HFFc6 (cell line): ENCODE results near the gene ZNF574. TPM values are rescaled to one million over a fixed set of nuclear protein-coding genes. Genes with fewer than 3 reads are reported as not detected.

Experiments
- DNase-seq: peaks from one replicate; pipeline ENCODE4 v3.0.0-alpha.2; 2018
- H3K27ac Mint-ChIP-seq: 2 replicates; pipeline ENCODE4 v1.8.0; 2020; ENCODE audit warnings: mild to moderate bottlenecking, mixed read lengths
- H3K27me3 Mint-ChIP-seq: 2 replicates; pipeline ENCODE4 v1.8.0; 2021; ENCODE audit warnings: mild to moderate bottlenecking, moderate library complexity, mixed read lengths; ENCODE audit not compliant: insufficient read depth
- H3K36me3 Mint-ChIP-seq: 2 replicates; pipeline ENCODE4 v1.8.0; 2021; ENCODE audit warnings: low read depth, mixed read lengths
- H3K4me1 Mint-ChIP-seq: 2 replicates; pipeline ENCODE4 v1.8.0; 2020; ENCODE audit warnings: low read depth, mixed read lengths
- H3K4me3 Mint-ChIP-seq: 2 replicates; pipeline ENCODE4 v1.8.0; 2020; ENCODE audit warnings: mild to moderate bottlenecking, moderate library complexity, mixed read lengths
- H3K9me3 Mint-ChIP-seq: 2 replicates; pipeline ENCODE4 v1.8.0; 2020; ENCODE audit warnings: mild to moderate bottlenecking, mixed read lengths
- total RNA-seq, 6 experiments: library from RNA; stranded (reverse); fragmentation: NEBNext Ultra II Directional; extraction: Animal tissue kit (Norgen Biotek cat#: 25700); gene quantifications; 2 replicates in 1 of 6; 3 replicates in 5 of 6; pipeline ENCODE4 v1.2.3, GENCODE V29; 2021
- TF ChIP-seq, protein P1 (sequence below): fragments of 200-600 bp; sonication (generic); IDR thresholded peaks from 2 replicates; pipeline ENCODE4 v1.5.0; 2021; ENCODE audit warnings: antibody characterized with exemption, mild to moderate bottlenecking

ZNF574 gene
- total RNA-seq, 6 experiments from 2014 or later, result 14.0 to 16.5 (median 15.1) TPM

DNA sequence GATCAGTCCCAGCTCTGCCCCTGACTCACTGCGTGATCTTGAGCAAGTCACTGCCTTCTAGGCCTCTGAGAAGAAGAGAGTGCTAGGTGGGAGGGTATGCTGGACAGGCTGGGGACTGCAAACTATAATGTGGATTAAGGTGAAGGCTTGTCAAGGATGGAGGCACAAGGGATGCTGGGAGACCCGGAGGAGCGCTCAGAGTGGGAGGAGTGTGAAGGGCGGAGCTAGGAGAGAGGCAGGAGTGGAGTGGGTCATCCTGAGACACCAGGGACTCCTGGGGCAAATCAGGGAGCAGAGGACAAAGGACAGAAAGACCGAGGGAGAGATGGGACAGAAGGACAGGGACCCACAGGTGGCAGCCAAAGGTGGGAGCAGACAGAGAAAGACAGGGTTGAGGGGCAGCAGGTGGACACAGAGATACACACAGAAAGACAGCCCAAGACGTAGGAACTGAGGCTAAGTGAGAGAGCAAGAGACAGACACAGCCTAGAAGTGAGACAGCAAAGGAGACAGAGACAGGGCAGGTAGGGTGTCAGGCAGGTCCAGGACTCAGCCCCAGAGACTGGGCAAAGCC is 8.6 kb upstream of the ZNF574 start:
- Mint-ChIP-seq H3K4me3 (no peak overlapping the region), H3K4me1 (no peaks in the 10 kb centered on the region), H3K27ac (no peak overlapping the region), H3K36me3 (no peaks in the 10 kb centered on the region), H3K27me3 (peaks cover 38% of the 10 kb centered on the region), H3K9me3 (no peaks in the 10 kb centered on the region)
- TF ChIP-seq, protein P1, sequence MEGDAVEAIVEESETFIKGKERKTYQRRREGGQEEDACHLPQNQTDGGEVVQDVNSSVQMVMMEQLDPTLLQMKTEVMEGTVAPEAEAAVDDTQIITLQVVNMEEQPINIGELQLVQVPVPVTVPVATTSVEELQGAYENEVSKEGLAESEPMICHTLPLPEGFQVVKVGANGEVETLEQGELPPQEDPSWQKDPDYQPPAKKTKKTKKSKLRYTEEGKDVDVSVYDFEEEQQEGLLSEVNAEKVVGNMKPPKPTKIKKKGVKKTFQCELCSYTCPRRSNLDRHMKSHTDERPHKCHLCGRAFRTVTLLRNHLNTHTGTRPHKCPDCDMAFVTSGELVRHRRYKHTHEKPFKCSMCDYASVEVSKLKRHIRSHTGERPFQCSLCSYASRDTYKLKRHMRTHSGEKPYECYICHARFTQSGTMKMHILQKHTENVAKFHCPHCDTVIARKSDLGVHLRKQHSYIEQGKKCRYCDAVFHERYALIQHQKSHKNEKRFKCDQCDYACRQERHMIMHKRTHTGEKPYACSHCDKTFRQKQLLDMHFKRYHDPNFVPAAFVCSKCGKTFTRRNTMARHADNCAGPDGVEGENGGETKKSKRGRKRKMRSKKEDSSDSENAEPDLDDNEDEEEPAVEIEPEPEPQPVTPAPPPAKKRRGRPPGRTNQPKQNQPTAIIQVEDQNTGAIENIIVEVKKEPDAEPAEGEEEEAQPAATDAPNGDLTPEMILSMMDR, result no peak
- no peak for DNase-seq

DNA sequence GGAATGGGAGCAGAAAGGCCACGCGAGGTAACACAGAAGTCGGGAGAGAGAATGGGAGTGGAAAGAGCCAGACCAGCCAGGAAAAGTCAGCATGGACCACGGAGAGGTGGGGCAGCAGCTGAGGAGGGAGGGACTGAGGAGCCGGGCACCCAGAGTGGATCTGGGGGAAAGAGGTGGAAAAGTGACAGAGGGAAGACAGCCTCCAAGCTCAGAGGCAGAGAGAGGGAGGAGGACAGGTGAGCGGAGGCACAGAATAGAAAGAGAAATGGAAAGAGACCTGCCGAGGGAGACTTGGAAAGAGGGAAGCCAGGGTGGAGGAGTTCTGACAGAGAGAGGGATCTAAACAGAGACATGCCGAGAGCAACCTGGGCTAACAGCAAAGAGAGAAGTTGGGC is 7.6 kb upstream of the ZNF574 start:
- Mint-ChIP-seq H3K27me3 (peaks cover 32% of the 10 kb centered on the region), H3K9me3 (no peaks in the 10 kb centered on the region), H3K4me3 (no peak overlapping the region), H3K27ac (no peak overlapping the region), H3K36me3 (no peaks in the 10 kb centered on the region), H3K4me1 (no peaks in the 10 kb centered on the region)
- no peak for DNase-seq
- TF ChIP-seq, protein P1, result no peak

DNA sequence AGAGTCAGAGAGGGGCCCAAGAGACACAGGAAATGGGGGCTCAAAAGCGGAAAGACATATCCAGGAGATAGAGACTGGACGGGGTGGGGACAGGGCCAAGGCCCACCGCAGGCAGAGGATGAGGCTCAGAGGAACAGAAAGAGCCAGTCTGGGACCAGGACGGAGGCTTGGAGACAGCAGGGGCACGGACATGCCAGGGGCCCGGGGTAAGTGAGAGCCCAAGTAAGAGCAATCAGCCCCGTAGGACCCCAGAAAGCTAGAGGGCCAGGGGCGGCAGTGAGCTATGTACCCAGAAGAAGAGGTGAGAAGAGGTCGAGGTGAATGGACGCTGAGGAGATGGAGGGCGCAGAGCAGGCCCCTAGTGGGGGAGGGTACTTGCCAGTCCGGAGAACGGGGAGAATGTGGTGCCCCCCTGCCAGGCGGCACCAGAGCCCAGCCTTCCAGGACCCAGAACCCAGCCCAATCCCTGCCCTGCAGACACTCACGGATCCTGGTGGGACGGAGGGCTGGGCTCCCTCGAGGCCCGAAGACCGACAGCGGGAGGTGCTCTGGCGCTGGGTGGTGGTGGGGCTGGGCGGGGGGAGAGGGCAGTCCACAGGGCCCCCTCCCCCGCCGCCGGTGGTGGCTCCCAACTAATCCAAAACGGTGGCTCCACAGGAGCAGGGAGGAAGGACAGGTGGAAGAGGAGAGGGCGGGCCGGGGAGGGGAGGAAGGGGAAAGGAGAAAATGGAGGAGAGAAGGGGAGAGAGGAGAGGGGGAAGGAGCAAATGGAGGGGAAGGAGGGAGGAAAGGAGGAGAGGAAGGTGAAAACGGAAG is 7.0 kb upstream of the ZNF574 start:
- H3K4me1 Mint-ChIP-seq, result no peaks in the 10 kb centered on the region
- no peak overlapping the region for H3K4me3 Mint-ChIP-seq
- peaks cover 29% of the 10 kb centered on the region for H3K27me3 Mint-ChIP-seq
- TF ChIP-seq, protein P1, result no peak
- DNase-seq, result no peak
- H3K27ac Mint-ChIP-seq, result no peak overlapping the region
- H3K36me3 Mint-ChIP-seq, result no peaks in the 10 kb centered on the region
- H3K9me3 Mint-ChIP-seq, result no peaks in the 10 kb centered on the region

DNA sequence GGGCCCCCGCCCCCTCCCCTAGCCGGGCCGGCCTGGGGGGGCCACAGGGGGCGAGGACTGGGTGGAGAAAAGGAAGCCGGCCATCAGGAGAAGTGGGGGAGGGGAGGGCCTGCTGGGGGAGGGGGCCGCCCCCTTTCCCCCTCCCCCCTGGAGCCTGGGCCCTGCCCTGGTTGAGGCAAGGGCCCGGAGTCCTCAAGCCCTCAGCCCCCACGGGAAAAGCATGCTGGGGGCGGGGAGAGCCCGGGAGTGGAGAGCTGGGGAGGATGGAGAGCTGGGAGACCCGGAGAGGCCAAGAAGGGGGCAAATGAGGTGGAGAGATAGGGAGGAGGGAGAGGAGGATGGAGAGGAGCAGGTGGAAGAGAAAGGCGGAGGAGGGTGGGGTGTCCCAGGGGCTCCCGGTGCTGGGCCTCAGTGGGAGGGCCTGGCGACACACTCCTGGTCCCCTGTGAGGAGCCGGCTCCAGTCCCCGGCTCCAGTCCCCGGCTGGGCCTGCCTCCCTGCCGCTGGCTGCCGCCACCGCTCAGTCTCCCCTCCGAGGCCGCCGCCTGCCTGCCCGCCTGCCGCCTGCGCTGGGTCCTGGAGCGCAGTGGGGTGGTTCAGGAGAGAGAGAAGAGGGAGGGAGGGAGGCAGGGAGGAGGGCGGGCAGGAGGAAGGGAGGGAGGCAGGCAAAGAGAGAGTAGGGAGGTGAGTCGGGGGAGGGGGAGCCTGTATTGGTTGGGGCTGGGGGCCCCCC is 6.2 kb upstream of the ZNF574 start, which contains the start of gene GRIK5:
GRIK5 (minus strand) TSS at position 588 of the 733 bp plus-strand sequence. CDS start 4,436 bp downstream, outside the sequence.
- TF ChIP-seq, protein P1, result no peak
- Mint-ChIP-seq H3K27me3 (peaks cover 25% of the 10 kb centered on the region), H3K9me3 (no peaks in the 10 kb centered on the region), H3K36me3 (no peaks in the 10 kb centered on the region), H3K4me1 (no peaks in the 10 kb centered on the region), H3K27ac (no peak within 1 kb of the TSS), H3K4me3 (no peak within 1 kb of the TSS)
- no peak for DNase-seq

DNA sequence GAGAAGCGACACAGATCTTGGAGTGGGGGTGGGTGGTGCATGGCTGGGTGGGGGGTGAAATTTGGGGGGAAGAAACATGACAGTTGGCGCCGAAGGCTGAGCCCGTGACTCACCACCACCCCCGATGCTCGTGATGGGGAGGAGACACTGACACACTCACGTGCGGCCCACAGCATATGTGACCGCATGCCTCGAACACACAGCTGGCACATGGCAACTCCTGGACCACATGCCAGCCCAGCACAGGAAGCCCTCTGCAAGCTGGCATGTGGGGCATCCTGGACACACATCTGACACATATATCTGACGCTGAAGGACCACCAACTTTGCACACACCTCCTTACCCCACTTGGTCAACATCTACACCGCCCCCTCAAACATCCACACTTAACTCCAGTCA is 4.7 kb upstream of the ZNF574 start:
- no peak for DNase-seq
- TF ChIP-seq, protein P1, result no peak
- Mint-ChIP-seq H3K4me1 (peaks cover 8% of the 10 kb centered on the region), H3K9me3 (no peaks in the 10 kb centered on the region), H3K27ac (no peak overlapping the region), H3K36me3 (no peaks in the 10 kb centered on the region), H3K4me3 (no peak overlapping the region), H3K27me3 (peaks cover 25% of the 10 kb centered on the region)
